Stomach smooth muscle (tissue), 2 donors: ENCODE measurements around the gene FAM227A.
A peak's percentile ranks its signal among the peaks of the same experiment; 100 is the strongest.

Source experiments
- H3K27ac ChIP-seq: one replicate; pipeline ENCODE4 v1.7.0; 2013; ENCODE audit warnings: mild to moderate bottlenecking, low read length, inconsistent platforms
- H3K27me3 ChIP-seq, 2 donors: one replicate each; pipeline ENCODE4 v1.7.0; 2013; ENCODE audit warnings: low read length in 2 of 2; ENCODE audit not compliant: insufficient read depth in 2 of 2, control insufficient read depth in 1 of 2
- H3K36me3 ChIP-seq, 2 donors: one replicate each; pipeline ENCODE4 v1.7.0; 2013; ENCODE audit warnings: low read length in 2 of 2; ENCODE audit not compliant: control insufficient read depth in 2 of 2, insufficient read depth in 2 of 2
- H3K4me1 ChIP-seq: one replicate; pipeline ENCODE4 v1.7.0; 2013; ENCODE audit warnings: low read length; ENCODE audit not compliant: control insufficient read depth, insufficient read depth
- H3K4me3 ChIP-seq, 2 donors: one replicate each; pipeline ENCODE4 v1.7.0; 2013; ENCODE audit warnings: low read length in 2 of 2
- H3K9ac ChIP-seq, 2 donors: one replicate each; pipeline ENCODE4 v1.7.0; 2013; ENCODE audit warnings: low read length in 2 of 2, mild to moderate bottlenecking in 1 of 2
- H3K9me3 ChIP-seq, 2 donors: one replicate each; pipeline ENCODE4 v1.7.0; 2013; ENCODE audit warnings: low read length in 2 of 2; ENCODE audit not compliant: control insufficient read depth in 2 of 2
- donor health status: healthy.
- donor health status: Pancreatic carcinoma.

Gene FAM227A

DNA sequence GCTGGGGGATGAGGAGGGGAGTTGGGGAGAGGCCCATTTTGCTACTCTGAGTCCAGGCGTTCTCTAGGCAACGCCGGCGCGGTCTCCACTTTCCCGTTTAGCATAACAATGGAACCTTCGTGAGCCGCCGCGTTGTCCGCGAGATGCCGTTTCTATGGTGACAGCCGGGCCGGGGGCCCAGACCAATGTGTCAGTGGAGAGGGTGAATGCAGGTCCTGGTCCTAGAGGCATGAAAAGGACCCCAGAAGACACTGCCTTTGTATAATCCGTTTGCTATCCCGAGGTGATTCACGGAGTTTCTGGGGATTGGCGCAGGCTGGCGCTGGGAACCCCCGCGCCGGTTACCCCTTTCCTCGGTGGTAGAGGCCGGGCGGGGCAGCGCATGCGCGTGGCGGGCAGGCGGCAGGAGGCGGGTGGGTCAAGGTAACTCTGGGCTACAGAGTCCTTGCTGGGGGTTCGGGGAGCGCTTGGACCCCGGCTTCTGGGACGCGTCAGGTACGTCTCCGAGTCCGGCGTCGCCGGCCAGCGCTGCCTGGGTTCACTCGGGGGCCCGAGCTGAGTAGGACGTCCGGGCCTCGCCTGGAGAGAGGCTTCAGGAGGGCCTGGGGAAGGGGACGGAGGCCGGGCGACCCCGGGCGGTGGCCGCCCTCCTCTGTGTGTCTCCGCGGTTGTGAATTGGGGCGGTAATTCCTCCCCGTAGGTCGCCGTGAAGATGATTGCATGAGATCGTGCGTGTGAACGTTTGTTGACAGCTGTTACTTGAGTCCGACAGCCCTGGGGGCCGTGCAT lies at the start of gene FAM227A, which contains the start of gene CBY1:
Gene FAM227A (minus strand): TSS at position 137 of the 789 bp plus-strand sequence. CDS start 6,224 bp downstream, outside the sequence.
Gene CBY1 (plus strand): TSS at position 383 of the 789 bp plus-strand sequence. CDS start 11,417 bp downstream, outside the sequence.
- peak within 1 kb of the TSS; percentile 91 for H3K27ac ChIP-seq
- H3K36me3 ChIP-seq = peaks cover 0 to 2% of the 10 kb centered on the region in 2 donors
- peaks cover 14% of the 10 kb centered on the region for H3K4me1 ChIP-seq
- H3K4me3 ChIP-seq = peak within 1 kb of the TSS; percentile 93 to 94
- H3K27me3 ChIP-seq = no peaks in the 10 kb centered on the region
- H3K9me3 ChIP-seq = no peaks in the 10 kb centered on the region
- peak within 1 kb of the TSS; percentile 93 to 98 for H3K9ac ChIP-seq

DNA sequence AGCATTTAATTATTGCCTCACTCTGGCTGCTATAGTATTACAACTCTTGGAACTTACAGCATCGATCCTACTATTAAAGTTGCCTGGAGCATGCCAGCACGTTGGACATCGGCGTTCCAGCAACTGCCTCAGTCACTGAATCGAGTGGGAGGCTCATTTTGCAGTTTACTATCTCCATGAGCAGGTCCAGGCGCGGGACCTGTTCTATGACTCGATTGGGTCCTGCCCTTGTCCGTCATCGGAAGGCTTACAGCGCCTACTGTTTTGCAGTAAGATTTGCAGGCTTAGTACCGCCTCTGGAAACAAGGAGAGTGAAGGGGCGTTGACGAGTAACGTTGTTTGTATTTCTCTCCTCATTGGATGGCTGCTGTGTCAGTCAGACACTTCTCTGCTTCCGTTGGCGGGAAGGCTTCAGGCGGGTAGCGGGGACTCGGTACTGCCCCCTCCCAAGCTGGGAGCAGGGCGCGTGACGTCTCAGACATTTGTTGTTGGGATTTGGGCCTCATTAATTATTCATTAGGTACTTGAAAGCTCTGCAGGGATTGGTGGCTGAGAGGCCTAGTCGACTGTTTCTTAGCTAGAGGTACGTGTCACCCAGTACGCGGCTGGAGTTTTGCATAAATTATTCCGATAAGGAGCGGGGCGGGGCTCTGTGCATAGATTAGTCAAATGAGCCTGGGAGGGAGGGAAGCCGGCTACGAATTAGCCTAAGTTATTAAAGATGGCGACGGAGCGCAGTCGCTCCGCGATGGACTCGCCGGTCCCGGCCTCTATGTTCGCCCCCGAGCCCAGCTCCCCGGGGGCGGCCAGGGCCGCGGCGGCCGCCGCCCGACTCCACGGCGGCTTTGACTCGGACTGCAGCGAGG lies 49.3 kb upstream of the FAM227A start, which contains the start of gene GTPBP1:
Gene GTPBP1 (plus strand): TSS at position 710 of the 866 bp plus-strand sequence. CDS start 12 bp downstream, at position 722.
- Histone ChIP-seq H3K9ac (peak within 1 kb of the TSS; percentile 84 to 89), H3K36me3 (peaks cover 2 to 11% of the 10 kb centered on the region in 2 donors), H3K4me3 (peak within 1 kb of the TSS; percentile 84 to 85), H3K9me3 (no peaks in the 10 kb centered on the region), H3K27me3 (no peaks in the 10 kb centered on the region), H3K27ac (peak within 1 kb of the TSS; percentile 90), H3K4me1 (peaks cover 37% of the 10 kb centered on the region)

DNA sequence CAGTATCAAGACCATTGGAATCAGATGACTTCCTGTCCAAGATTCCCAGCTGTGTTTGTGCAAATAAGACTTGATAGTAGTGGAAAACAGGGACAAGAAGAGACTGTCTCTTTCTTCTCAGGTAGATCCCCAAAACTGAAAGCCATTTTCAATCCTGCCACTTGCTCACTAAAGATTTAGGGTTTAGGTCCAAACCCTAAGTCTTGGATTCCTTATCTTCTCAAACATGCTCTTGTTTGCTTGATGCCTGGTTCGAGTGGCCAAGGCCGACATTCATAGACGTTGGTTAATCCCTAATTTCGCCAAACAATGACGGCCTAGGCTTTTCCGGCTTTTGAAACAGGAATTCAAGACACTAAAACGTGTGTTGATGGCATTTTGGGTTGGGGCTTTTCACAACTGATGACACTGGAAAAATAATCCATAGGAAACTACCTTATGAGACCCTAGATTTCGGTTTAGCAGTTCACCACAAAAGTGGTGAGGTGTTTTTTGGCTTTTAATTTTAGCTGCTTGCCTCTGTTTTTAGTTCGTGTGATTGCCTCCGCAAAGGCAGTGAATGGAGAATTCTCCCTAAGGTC lies 48.6 kb upstream of the FAM227A start:
- no peaks in the 10 kb centered on the region for H3K27me3 ChIP-seq
- peaks cover 2 to 5% of the 10 kb centered on the region in 2 donors for H3K36me3 ChIP-seq
- peak overlapping the region; percentile 54 to 85 for H3K4me3 ChIP-seq
- H3K9me3 ChIP-seq = no peaks in the 10 kb centered on the region
- H3K27ac ChIP-seq = peak overlapping the region; percentile 80
- peak overlapping the region; percentile 2 to 7 for H3K9ac ChIP-seq
- peaks cover 41% of the 10 kb centered on the region for H3K4me1 ChIP-seq

DNA sequence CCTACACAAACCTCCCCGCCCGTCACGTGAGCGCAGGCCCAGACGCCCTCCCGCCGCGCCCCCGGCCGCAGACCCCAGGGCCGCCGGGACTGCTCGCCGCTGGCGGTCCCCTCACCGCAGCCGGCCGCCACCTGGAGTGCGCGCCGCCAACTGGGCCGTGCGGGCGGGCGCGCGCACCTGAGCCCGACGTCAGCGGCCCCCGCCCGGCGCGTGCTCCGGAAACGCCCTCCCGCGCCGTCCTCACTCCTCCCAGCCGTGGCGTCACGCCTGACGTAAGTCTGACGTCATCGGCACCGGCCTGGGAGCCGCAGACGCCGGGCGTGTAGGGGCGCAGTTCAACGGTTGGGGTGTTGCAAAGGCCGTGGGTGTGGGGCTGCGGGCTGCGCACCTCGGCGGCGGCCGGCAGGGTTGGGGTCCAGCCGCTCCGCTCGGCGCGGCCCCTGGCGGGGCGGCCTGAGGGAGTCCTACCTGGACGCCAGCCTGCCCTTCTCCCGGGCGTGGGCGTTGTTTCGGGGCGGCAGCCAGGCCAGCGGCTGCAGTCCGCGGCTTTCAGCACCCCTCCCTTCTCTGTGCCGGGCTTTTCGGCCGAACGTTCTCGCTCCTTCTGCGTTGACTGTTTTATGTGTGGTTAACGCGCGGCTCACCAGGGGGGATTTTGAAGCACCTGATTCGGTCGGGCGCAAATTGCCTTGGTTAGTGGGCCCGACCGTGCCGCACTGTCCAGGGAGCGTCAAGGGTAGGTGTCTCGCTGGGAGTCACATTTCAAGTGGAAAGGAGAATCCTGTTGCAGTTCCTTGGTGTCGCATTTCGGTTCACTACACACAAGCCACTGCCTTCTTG lies 44.8 kb upstream of the FAM227A start, which contains the start of gene JOSD1:
Gene JOSD1 (minus strand): TSS at position 155 of the 840 bp plus-strand sequence. CDS start 956 bp downstream, outside the sequence.
- peak within 1 kb of the TSS; percentile 92 for H3K27ac ChIP-seq

DNA sequence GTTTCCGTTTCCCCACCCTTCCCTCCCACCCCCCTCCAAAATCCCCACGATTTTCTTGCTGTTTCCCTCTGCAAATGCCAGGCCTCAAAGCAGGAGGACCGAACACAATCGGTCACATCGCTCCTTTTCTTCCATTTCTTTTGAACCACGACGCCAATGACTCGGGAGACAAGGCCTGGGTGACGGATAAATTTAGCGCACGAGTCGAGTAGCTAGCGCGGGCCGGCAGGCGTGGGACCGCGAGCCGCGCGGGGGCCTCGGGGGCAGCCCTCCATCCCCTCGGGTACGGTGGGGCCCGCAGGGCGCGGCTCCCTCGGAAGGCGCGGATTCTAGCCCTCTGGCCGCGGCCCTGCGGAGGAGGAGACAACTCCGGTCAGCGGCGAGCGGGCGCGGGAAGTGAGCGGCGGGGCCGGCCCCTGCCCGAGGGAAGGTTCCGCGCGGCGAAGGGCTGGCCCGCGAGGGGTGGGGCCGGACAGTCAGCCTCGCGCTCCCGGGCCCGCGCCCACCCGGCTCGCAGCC lies 44.1 kb upstream of the FAM227A start:
- Histone ChIP-seq H3K27ac (peak overlapping the region; percentile 92), H3K9ac (peak overlapping the region; percentile 90 to 96), H3K4me3 (peak overlapping the region; percentile 61 to 86), H3K36me3 (no peaks in the 10 kb centered on the region), H3K27me3 (no peaks in the 10 kb centered on the region), H3K4me1 (peaks cover 58% of the 10 kb centered on the region), H3K9me3 (no peaks in the 10 kb centered on the region)

More for the DNA sequence above, 44.8 kb upstream of the FAM227A start, which contains the start of gene JOSD1:
- no peaks in the 10 kb centered on the region for H3K27me3 ChIP-seq
- no peaks in the 10 kb centered on the region for H3K9me3 ChIP-seq
- peak within 1 kb of the TSS; percentile 90 to 96 for H3K9ac ChIP-seq
- no peaks in the 10 kb centered on the region for H3K36me3 ChIP-seq
- H3K4me1 ChIP-seq = peaks cover 58% of the 10 kb centered on the region
- H3K4me3 ChIP-seq = peak within 1 kb of the TSS; percentile 61 to 86

DNA sequence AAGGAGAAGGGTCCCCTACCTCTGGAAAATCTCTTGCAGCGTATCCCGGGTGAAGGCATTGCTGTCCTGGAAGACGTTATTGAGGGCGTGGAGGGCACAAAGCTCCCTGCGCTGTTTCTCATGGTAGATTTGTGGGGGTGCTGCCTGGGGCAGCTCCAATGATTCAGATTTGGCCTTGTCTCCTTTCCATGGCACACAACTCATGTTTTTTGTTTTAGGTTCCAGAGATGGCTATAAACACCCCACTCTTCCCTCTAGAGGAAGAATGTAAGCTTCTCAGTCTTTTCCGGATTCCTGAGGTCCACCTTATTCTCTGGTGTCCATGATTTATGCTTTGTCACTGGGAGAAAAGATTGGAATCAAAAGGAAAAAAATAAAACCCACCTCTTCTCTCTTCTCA lies 43.6 kb upstream of the FAM227A start:
- peak overlapping the region; percentile 90 to 96 for H3K9ac ChIP-seq
- no peaks in the 10 kb centered on the region for H3K27me3 ChIP-seq
- no peaks in the 10 kb centered on the region for H3K36me3 ChIP-seq
- H3K27ac ChIP-seq = peak overlapping the region; percentile 92
- H3K9me3 ChIP-seq = no peaks in the 10 kb centered on the region
- H3K4me3 ChIP-seq = peak overlapping the region; percentile 61 to 86
- peaks cover 57% of the 10 kb centered on the region for H3K4me1 ChIP-seq

DNA sequence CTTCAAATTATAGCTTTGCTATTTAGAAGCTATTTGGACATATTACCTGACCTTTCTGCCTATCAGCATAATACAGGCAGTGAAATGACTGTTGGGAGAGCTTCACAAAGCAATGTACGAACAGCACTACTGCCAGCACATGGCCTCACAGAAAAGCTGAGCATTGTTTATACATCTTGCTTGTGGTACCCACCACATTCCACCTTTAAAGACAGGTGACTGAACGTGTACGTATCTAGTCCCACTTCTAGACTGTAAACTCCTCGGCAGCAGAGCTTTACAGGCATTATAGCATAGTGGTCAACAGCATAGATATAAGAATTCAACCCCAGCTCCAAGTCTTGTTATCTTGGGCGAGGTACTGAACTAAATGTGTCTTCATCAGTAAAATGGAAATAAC lies 43.0 kb upstream of the FAM227A start:
- Histone ChIP-seq H3K9ac (peak overlapping the region; percentile 90 to 96), H3K4me1 (peaks cover 54% of the 10 kb centered on the region)

DNA sequence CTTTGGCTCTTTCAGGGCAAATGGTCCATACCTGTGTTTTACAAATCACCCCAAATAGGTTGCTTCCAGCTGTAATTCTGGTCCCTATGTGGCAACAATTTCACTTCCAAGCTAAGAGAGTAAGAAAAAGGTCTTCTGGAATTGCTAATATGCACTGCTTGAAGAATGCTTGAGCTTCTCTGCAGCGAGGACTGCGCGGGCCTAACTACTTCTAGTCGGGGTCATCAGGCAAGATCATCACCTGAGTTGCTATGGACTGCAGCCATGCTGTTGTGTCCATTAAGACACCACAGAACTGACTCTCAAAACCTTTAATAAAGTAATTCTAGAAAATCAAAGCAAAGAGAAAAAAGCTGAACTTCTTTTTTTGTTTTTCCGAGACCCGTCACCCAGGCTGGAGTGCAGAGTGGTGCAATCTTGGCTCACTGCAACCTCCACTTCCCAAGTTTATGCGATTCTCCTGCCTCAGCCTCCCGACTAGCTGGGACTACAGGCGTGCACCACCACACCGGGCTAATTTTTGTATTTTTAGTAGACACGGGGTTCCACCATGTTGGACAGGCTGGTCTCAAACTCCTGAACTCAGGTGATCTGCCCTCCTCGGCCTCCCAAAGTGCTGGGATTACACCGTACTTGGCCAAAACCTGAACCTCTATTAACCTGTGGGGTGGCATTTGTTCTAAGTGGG lies 42.4 kb upstream of the FAM227A start:
- Histone ChIP-seq H3K4me3 (peak overlapping the region; percentile 61 to 86), H3K36me3 (peaks cover 0 to 3% of the 10 kb centered on the region in 2 donors), H3K27ac (peak overlapping the region; percentile 92), H3K27me3 (no peaks in the 10 kb centered on the region), H3K4me1 (peaks cover 57% of the 10 kb centered on the region), H3K9me3 (no peaks in the 10 kb centered on the region), H3K9ac (peak overlapping the region; percentile 90 to 96)

More for the DNA sequence above, 43.0 kb upstream of the FAM227A start:
- peak overlapping the region; percentile 92 for H3K27ac ChIP-seq
- no peaks in the 10 kb centered on the region for H3K9me3 ChIP-seq
- no peaks in the 10 kb centered on the region for H3K27me3 ChIP-seq
- peaks cover 0 to 1% of the 10 kb centered on the region in 2 donors for H3K36me3 ChIP-seq
- peak overlapping the region; percentile 61 to 86 for H3K4me3 ChIP-seq
